K562 (cell line): ENCODE measurements around the gene CEND1. TPM values are rescaled to one million over a fixed set of nuclear protein-coding genes. Genes with fewer than 3 reads are reported as not detected.

ENCODE experiments used
- CBFB ChIP-seq: sonication (generic); formaldehyde crosslinking; IDR thresholded peaks from 2 replicates; pipeline ENCODE4 v1.4.0; 2020; ENCODE audit warnings: mild to moderate bottlenecking, missing genetic modification reagents
- EP400 ChIP-seq: fragments of 450-650 bp; IDR thresholded peaks from 2 replicates; pipeline ENCODE4 v1.6.1; 2017; ENCODE audit warnings: antibody characterized with exemption, mild to moderate bottlenecking, moderate library complexity
- HDAC2 ChIP-seq: fragments of 450-650 bp; IDR thresholded peaks from 2 replicates; pipeline ENCODE4 v1.6.1; 2016; ENCODE audit warnings: mild to moderate bottlenecking
- HDAC3 ChIP-seq: fragments of 450-650 bp; IDR thresholded peaks from 2 replicates; pipeline ENCODE4 v1.6.1; 2018; ENCODE audit warnings: borderline replicate concordance, mild to moderate bottlenecking, moderate library complexity; ENCODE audit not compliant: partially characterized antibody
- KAT2B ChIP-seq: IDR thresholded peaks from one replicate; pipeline ENCODE4 v1.6.1; 2012; ENCODE audit warnings: low read depth, mild to moderate bottlenecking, control low read depth, inconsistent platforms, low read length, moderate library complexity
- MYC ChIP-seq, 2 experiments: fragments of 250-450 bp in 1 of 2; sonication (Bioruptor Pico) in 1 of 2; IDR thresholded peaks; 2 replicates each; pipeline versions ENCODE4 v1.5.1 to v1.6.1; 2012 to 2021; ENCODE audit warnings: low read depth in 2 of 2, borderline replicate concordance in 1 of 2, improper control_type of control experiment in 1 of 2, low read length in 1 of 2, mild to moderate bottlenecking in 1 of 2, moderate library complexity in 1 of 2
- MYNN ChIP-seq, 2 experiments: sonication (generic); formaldehyde crosslinking in 1 of 2; IDR thresholded peaks; 2 replicates each; pipeline versions ENCODE4 v1.5.0 to v1.6.1; 2016 to 2020; ENCODE audit warnings: antibody characterized with exemption in 1 of 2, missing genetic modification reagents in 1 of 2
- PCBP1 ChIP-seq: fragments of 200-400 bp; formaldehyde crosslinking; IDR thresholded peaks from 2 replicates; pipeline ENCODE4 v1.6.1; 2018; ENCODE audit warnings: mild to moderate bottlenecking, low read depth, low read length; ENCODE audit not compliant: poor library complexity, severe bottlenecking
- PHF20 ChIP-seq: fragments of 450-650 bp; IDR thresholded peaks from 2 replicates; pipeline ENCODE4 v1.6.1; 2018; ENCODE audit not compliant: partially characterized antibody
- PRDM10 ChIP-seq: fragments of 450-650 bp; IDR thresholded peaks from 2 replicates; pipeline ENCODE4 v1.6.1; 2018; ENCODE audit not compliant: partially characterized antibody
- RBM34 ChIP-seq: fragments of 200-400 bp; formaldehyde crosslinking; IDR thresholded peaks from 2 replicates; pipeline ENCODE4 v1.6.1; 2018; ENCODE audit warnings: low read length, borderline replicate concordance; ENCODE audit not compliant: insufficient read depth
- RHOXF2B ChIP-seq: fragments of 250-450 bp; sonication (Bioruptor Pico); conservative IDR thresholded peaks from 2 replicates; pipeline ENCODE4 v1.5.1; 2021
- SIN3A ChIP-seq, 2 experiments: fragments of 150-350 bp in 1 of 2; IDR thresholded peaks; 2 replicates each; pipeline ENCODE4 v1.6.1; 2011 to 2016; ENCODE audit warnings: borderline replicate concordance in 2 of 2, low read depth in 2 of 2, low read length in 2 of 2, mild to moderate bottlenecking in 2 of 2, moderate library complexity in 2 of 2; ENCODE audit not compliant: control insufficient read depth in 1 of 2
- SMC3 ChIP-seq: conservative IDR thresholded peaks from 2 replicates; pipeline ENCODE4 v1.6.1; 2011; ENCODE audit warnings: low read depth, low read length, improper control_type of control experiment; ENCODE audit not compliant: insufficient read depth
- SRSF7 ChIP-seq: fragments of 200-400 bp; formaldehyde crosslinking; optimal IDR thresholded peaks from 2 replicates; pipeline ENCODE3; 2017; ENCODE audit warnings: mild to moderate bottlenecking, low read depth, low read length
- TAF7 ChIP-seq: fragments of 450-650 bp; IDR thresholded peaks from 2 replicates; pipeline ENCODE4 v1.6.1; 2016; ENCODE audit warnings: missing genetic modification characterization, missing compliant biosample characterization
- THRAP3 ChIP-seq: fragments of 450-650 bp; IDR thresholded peaks from 2 replicates; pipeline ENCODE4 v1.6.1; 2016; ENCODE audit warnings: mild to moderate bottlenecking, inconsistent platforms, borderline replicate concordance
- THRB ChIP-seq: fragments of 450-650 bp; formaldehyde crosslinking; conservative IDR thresholded peaks from 2 replicates; pipeline ENCODE4 v1.4.0; 2022; ENCODE audit warnings: mild to moderate bottlenecking, missing genetic modification characterization
- TSC22D4 ChIP-seq: fragments of 450-650 bp; IDR thresholded peaks from 2 replicates; pipeline ENCODE4 v1.6.1; 2016; ENCODE audit warnings: missing genetic modification characterization, missing biosample characterization, control low read depth
- ZC3H4 ChIP-seq: sonication (generic); formaldehyde crosslinking; IDR thresholded peaks from 2 replicates; pipeline ENCODE4 v1.9.0; 2021; ENCODE audit warnings: missing genetic modification reagents, borderline replicate concordance
- ZNF232 ChIP-seq: sonication (generic); formaldehyde crosslinking; IDR thresholded peaks from 2 replicates; pipeline ENCODE4 v1.8.0; 2022; ENCODE audit warnings: mild to moderate bottlenecking, missing genetic modification reagents
- ZNF311 ChIP-seq: fragments of 250-450 bp; sonication (Bioruptor Pico); IDR thresholded peaks from 2 replicates; pipeline ENCODE4 v1.4.0; 2020; ENCODE audit warnings: mild to moderate bottlenecking, moderate library complexity
- ZNF717 ChIP-seq: fragments of 250-450 bp; sonication (Bioruptor Pico); IDR thresholded peaks from 2 replicates; pipeline ENCODE4 v1.5.0; 2021
- polyA plus RNA-seq, 8 experiments: library from polyadenylated mRNA; depleted of rRNA in 4 of 8; stranded (reverse) in 5 of 8; unstranded in 3 of 8; fragments of >200 nt; fragmentation: Nextera tagmentation in 2 of 8; fragmentation: Illumina TruSeq in 1 of 8; extraction: Ambion mirVana in 2 of 8; extraction: Trizol in 1 of 8; gene quantifications; 2 replicates each; pipeline versions ENCODE4 v1.2.1 to v1.2.3, GENCODE V29; 2011 to 2014; ENCODE audit warnings: inconsistent platforms in 1 of 8, missing spikeins in 1 of 8
- total RNA-seq, 7 experiments: library from RNA; depleted of rRNA in 6 of 7; stranded (reverse); fragments of >200 nt in 6 of 7; fragmentation: Illumina TruSeq in 2 of 7; extraction: Trizol in 2 of 7; gene quantifications; 2 replicates each; pipeline versions ENCODE4 v1.2.1 to v1.2.3, GENCODE V29; 2011 to 2021; ENCODE audit warnings: low replicate concordance in 1 of 7

The CEND1 gene
- total and polyA plus RNA-seq, 9 of the 15 experiments (the other 6 are each of a cell fraction or from before 2014, with no cell fraction given), result 0.13 to 0.18 (median 0.16) TPM; not detected in 6

GRCh38 chr11:776561-777287, 13.2 kb downstream of the CEND1 start (continued):
- TF ChIP-seq HDAC2 (no peak), MYC (IDR thresholded peaks at IDR 0.05; ENCODE audit: low read depth, low read length) (peak; percentile 33; the same call in 1 of the 2 replicates), MYC (CRISPR knock-in tag; IDR thresholded peaks at IDR 0.05; ENCODE audit: borderline replicate concordance, low read depth) (no peak; the same call in 1 of the 2 replicates), ZC3H4 (CRISPR knock-in tag) (no peak), ZNF232 (CRISPR knock-in tag) (no peak), ZNF717 (no peak), KAT2B (no peak), MYNN (IDR thresholded peaks at IDR 0.05) (no peak), MYNN (CRISPR knock-in tag; IDR thresholded peaks at IDR 0.05) (no peak), HDAC3 (no peak), SMC3 (no peak), THRB (CRISPR knock-in tag) (no peak), SRSF7 (no peak), EP400 (peak; percentile 64; the same call in 1 of the 2 replicates), CBFB (CRISPR knock-in tag) (no peak), ZNF311 (CRISPR knock-in tag) (no peak), SIN3A (IDR thresholded peaks at IDR 0.05; ENCODE audit: borderline replicate concordance in 2 of 2, control insufficient read depth in 1 of 2, low read depth in 2 of 2, low read length in 2 of 2) (0 out of 4 replicates have a peak, but pooled peaks of 1 of the 2 experiments have one; percentile 9), PHF20 (no peak), THRAP3 (no peak), PCBP1 (peak; percentile 11), RHOXF2B (CRISPR knock-in tag) (no peak), TSC22D4 (no peak), TAF7 (tag) (no peak), PRDM10 (no peak), RBM34 (no peak)
